Panc1 (cell line): ENCODE measurements around the gene SFTA2. TPM values are rescaled to one million over a fixed set of nuclear protein-coding genes. Genes with fewer than 3 reads are reported as not detected.
A peak's percentile ranks its signal among the peaks of the same experiment; 100 is the strongest.

Source experiments
- ATAC-seq: fragments of 200-7000 bp; cut with Tn5 transposase; 2 replicates; pipeline ENCODE4 v1.9.1; 2020; ENCODE audit warnings: mild to moderate bottlenecking, moderate library complexity
- BruUV-seq: library from RNA; stranded (reverse); fragments of 400-500 nt; replicated peaks from 2 replicates; lab custom pipeline; 2021; lab: Mats Ljungman, UMichigan
- CTCF ChIA-PET: fragments of 300-600 bp; sonication (Branson Sonifier 250); formaldehyde crosslinking; loops from one replicate; lab custom pipeline; 2022; ENCODE audit warnings: antibody characterized with exemption; lab: Charles Lee
- POLR2A ChIA-PET: fragments of 300-600 bp; sonication (Branson Sonifier 250); formaldehyde crosslinking; loops from one replicate; lab custom pipeline; 2022; ENCODE audit warnings: antibody characterized with exemption; lab: Charles Lee
- DNase-seq: peaks from one replicate; pipeline ENCODE4 v3.0.0-alpha.2; 2010; ENCODE audit warnings: low read depth, low spot score
- H3K27ac ChIP-seq: 2 replicates; pipeline ENCODE4 v1.5.1; 2011; ENCODE audit warnings: mild to moderate bottlenecking, low read length, inconsistent platforms
- H3K27me3 ChIP-seq: fragments of 200-500 bp; sonication (Bioruptor generic); 2 replicates; pipeline ENCODE4 v1.6.0; 2014; ENCODE audit warnings: low read length, inconsistent platforms; ENCODE audit not compliant: control insufficient read depth, insufficient read depth
- H3K36me3 ChIP-seq: fragments of 200-500 bp; sonication (Bioruptor generic); 2 replicates; pipeline ENCODE4 v1.5.1; 2014; ENCODE audit warnings: inconsistent platforms, mild to moderate bottlenecking, low read length, moderate library complexity; ENCODE audit not compliant: control insufficient read depth, insufficient read depth
- H3K4me1 ChIP-seq: 2 replicates; pipeline ENCODE4 v1.5.1; 2011; ENCODE audit warnings: inconsistent platforms, mild to moderate bottlenecking, low read length, moderate library complexity; ENCODE audit not compliant: control insufficient read depth, insufficient read depth
- H3K4me3 ChIP-seq, 2 experiments: 2 replicates each; pipeline ENCODE4 v1.5.1; 2011 to 2012; ENCODE audit warnings: low read depth in 2 of 2, low read length in 2 of 2, mild to moderate bottlenecking in 2 of 2, inconsistent platforms in 1 of 2, moderate library complexity in 1 of 2
- H3K9me3 ChIP-seq: fragments of 200-500 bp; sonication (Bioruptor generic); 2 replicates; pipeline ENCODE4 v1.5.1; 2014; ENCODE audit warnings: low read depth, mild to moderate bottlenecking, inconsistent platforms, low read length, moderate library complexity; ENCODE audit not compliant: control insufficient read depth, insufficient read depth
- POLR2AphosphoS5 ChIP-seq: IDR thresholded peaks from 2 replicates; pipeline ENCODE4 v1.6.1; 2012; ENCODE audit warnings: mild to moderate bottlenecking, low read depth, low read length, moderate library complexity
- SIN3A ChIP-seq: IDR thresholded peaks from 2 replicates; pipeline ENCODE4 v1.6.1; 2012; ENCODE audit warnings: low read depth, mild to moderate bottlenecking, low read length, moderate library complexity, borderline replicate concordance; ENCODE audit not compliant: insufficient read depth
- TCF7L2 ChIP-seq: IDR thresholded peaks from 2 replicates; pipeline ENCODE4 v1.6.1; 2011; ENCODE audit warnings: mild to moderate bottlenecking, low read depth, low read length, inconsistent platforms
- in situ Hi-C: cut with HindIII; loops from 2 replicates; pipeline ENCODE4 v1.10.0; 2016; ENCODE audit warnings: low sequenced_read_pairs, low pct_unique_long_range_greater_than_20kb
- intact Hi-C: fragments of 100-400 bp; cut with micrococcal nuclease; formaldehyde crosslinking; loops from one replicate; pipeline ENCODE4 v1.10.0; 2022; ENCODE audit not compliant: unreplicated experiment
- total RNA-seq: library from RNA; stranded (reverse); gene quantifications from one replicate; pipeline ENCODE4 v1.2.1, GENCODE V29; 2021; ENCODE audit not compliant: unreplicated experiment
- TF ChIP-seq, protein P1 (sequence below): fragments of 450-650 bp; IDR thresholded peaks from 2 replicates; pipeline ENCODE4 v1.5.1; 2017; ENCODE audit warnings: mild to moderate bottlenecking
- TF ChIP-seq, protein P2 (sequence below), 2 experiments: IDR thresholded peaks; 2 replicates each; pipeline ENCODE4 v1.6.1; 2011 to 2012; ENCODE audit warnings: low read depth in 2 of 2, control low read depth in 1 of 2, low read length in 1 of 2, mild to moderate bottlenecking in 1 of 2, moderate library complexity in 1 of 2; ENCODE audit not compliant: insufficient read depth in 1 of 2

Gene SFTA2
- total RNA-seq, 1 experiment from 2014 or later, result not detected

DNA sequence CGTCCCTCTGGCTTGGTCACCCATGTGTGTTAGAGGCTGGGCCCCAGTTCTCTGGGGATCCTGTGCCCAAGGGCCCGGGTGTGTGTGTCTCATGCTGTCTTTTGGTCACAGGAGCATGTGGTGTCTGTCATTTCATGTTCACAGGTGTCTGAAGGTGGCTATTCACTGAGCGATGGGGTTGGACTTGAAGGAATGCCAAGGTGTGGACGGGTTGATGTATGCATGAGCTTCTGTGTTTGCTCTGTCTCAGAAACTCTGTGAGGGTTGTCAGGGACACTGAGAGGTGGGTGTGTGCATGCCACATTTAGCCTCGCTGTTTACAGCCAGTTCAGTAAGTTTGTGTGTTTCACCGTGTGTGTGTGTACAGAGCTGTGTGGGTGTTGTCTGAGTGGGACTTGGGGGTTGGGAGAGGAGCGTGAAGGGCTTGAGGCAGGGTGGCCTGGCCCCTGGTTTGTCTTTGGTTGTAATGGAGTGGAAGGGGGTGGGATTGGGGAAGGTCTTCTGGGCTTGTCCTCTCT is 46.4 kb downstream of the SFTA2 start:
- Histone ChIP-seq H3K27ac (peak overlapping the region; percentile 69), H3K9me3 (no peaks in the 10 kb centered on the region), H3K36me3 (no peaks in the 10 kb centered on the region), H3K27me3 (no peaks in the 10 kb centered on the region), H3K4me1 (peaks cover 46% of the 10 kb centered on the region), H3K4me3 (peak overlapping the region; percentile 62 to 86)
- no peak for DNase-seq
- CTCF ChIA-PET, result interaction anchor here (1.3 kb wide), 1 partner anchor 141 kb away, joined by 3 read pairs; the partner anchor contains the start of gene IER3
- TF ChIP-seq TCF7L2, result no peak
- TF ChIP-seq, protein P1, sequence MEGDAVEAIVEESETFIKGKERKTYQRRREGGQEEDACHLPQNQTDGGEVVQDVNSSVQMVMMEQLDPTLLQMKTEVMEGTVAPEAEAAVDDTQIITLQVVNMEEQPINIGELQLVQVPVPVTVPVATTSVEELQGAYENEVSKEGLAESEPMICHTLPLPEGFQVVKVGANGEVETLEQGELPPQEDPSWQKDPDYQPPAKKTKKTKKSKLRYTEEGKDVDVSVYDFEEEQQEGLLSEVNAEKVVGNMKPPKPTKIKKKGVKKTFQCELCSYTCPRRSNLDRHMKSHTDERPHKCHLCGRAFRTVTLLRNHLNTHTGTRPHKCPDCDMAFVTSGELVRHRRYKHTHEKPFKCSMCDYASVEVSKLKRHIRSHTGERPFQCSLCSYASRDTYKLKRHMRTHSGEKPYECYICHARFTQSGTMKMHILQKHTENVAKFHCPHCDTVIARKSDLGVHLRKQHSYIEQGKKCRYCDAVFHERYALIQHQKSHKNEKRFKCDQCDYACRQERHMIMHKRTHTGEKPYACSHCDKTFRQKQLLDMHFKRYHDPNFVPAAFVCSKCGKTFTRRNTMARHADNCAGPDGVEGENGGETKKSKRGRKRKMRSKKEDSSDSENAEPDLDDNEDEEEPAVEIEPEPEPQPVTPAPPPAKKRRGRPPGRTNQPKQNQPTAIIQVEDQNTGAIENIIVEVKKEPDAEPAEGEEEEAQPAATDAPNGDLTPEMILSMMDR, result no peak
- no peak for TF ChIP-seq POLR2AphosphoS5
- TF ChIP-seq, protein P2, sequence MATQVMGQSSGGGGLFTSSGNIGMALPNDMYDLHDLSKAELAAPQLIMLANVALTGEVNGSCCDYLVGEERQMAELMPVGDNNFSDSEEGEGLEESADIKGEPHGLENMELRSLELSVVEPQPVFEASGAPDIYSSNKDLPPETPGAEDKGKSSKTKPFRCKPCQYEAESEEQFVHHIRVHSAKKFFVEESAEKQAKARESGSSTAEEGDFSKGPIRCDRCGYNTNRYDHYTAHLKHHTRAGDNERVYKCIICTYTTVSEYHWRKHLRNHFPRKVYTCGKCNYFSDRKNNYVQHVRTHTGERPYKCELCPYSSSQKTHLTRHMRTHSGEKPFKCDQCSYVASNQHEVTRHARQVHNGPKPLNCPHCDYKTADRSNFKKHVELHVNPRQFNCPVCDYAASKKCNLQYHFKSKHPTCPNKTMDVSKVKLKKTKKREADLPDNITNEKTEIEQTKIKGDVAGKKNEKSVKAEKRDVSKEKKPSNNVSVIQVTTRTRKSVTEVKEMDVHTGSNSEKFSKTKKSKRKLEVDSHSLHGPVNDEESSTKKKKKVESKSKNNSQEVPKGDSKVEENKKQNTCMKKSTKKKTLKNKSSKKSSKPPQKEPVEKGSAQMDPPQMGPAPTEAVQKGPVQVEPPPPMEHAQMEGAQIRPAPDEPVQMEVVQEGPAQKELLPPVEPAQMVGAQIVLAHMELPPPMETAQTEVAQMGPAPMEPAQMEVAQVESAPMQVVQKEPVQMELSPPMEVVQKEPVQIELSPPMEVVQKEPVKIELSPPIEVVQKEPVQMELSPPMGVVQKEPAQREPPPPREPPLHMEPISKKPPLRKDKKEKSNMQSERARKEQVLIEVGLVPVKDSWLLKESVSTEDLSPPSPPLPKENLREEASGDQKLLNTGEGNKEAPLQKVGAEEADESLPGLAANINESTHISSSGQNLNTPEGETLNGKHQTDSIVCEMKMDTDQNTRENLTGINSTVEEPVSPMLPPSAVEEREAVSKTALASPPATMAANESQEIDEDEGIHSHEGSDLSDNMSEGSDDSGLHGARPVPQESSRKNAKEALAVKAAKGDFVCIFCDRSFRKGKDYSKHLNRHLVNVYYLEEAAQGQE (IDR thresholded peaks at IDR 0.05; ENCODE audit: insufficient read depth in 1 of 2, low read depth in 2 of 2, low read length in 1 of 2), result no peak
- TF ChIP-seq SIN3A, result no peak
- POLR2A ChIA-PET, result no interaction called here
- ATAC-seq, result peak; percentile 10
- BruUV-seq, result no TSS peak
- in situ Hi-C loops (no loop called here), intact Hi-C loops (no loop called here)

DNA sequence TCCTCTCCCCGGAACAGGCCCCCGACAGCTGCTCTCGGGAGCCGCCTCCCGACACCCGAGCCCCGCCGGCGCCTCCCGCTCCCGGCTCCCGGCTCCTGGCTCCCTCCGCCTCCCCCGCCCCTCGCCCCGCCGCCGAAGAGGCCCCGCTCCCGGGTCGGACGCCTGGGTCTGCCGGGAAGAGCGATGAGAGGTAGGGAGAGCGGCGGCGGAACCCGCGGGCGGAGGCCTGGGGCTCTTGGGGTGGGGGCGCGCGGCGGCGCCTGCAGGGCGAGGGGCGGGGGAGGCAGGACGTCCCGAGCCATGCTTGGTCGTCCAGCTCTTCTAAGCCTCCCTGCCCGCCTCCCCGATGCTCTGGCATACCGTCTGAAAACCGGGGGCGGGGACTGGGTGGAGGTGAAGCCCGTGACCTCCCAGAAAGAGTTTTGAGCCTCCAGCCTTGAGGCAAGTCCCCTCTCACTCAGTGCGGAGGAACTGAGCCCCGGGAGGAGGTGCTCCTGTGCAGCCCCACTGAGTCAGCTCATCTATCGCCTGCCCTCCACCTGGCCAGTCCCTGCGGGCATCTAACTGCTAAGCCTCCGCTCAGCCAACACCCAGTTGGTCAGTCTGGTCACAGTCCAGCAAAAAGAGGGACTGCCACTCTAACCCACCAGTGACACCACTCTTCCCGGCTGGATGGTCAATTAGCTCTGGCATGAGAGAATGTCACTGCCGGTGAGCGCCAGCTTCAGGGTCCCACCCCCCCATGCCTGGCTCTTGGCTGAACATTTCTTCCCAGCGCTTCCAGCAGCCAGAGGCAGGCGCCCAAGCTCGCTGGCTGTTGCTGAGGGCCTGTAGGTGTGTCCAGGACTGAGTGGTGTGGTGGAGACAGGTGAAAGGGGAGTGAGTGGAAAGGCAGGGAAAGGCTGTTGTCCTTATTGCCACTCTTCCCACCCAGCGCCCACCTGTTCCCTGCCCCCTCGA is 47.2 kb downstream of the SFTA2 start:
- in situ Hi-C loops (no loop called here), intact Hi-C loops (no loop called here)
- CTCF ChIA-PET, result interaction anchor here (0.6 to 1.3 kb wide), 2 partner anchors 140 to 264 kb away, joined by 3 to 7 read pairs; partner anchors contain the start of gene IER3
- Histone ChIP-seq H3K4me1 (peaks cover 46% of the 10 kb centered on the region), H3K27ac (peak overlapping the region; percentile 69), H3K9me3 (no peaks in the 10 kb centered on the region), H3K27me3 (no peaks in the 10 kb centered on the region), H3K36me3 (no peaks in the 10 kb centered on the region), H3K4me3 (peak overlapping the region; percentile 62 to 86)
- BruUV-seq, result no TSS peak
- ATAC-seq (peak; percentile 49), DNase-seq (no peak)
- TF ChIP-seq TCF7L2, result no peak
- TF ChIP-seq, protein P2 (IDR thresholded peaks at IDR 0.05; ENCODE audit: insufficient read depth in 1 of 2, low read depth in 2 of 2, low read length in 1 of 2), result no peak
- TF ChIP-seq, protein P1, result no peak
- TF ChIP-seq POLR2AphosphoS5, result no peak
- no peak for TF ChIP-seq SIN3A
- POLR2A ChIA-PET, result no interaction called here
